K562 (cell line): ENCODE measurements around the gene GPR15. TPM values are rescaled to one million over a fixed set of nuclear protein-coding genes. Genes with fewer than 3 reads are reported as not detected.

Source experiments
- ARID3B ChIP-seq: fragments of 250-450 bp; sonication (Bioruptor Pico); IDR thresholded peaks from 2 replicates; pipeline ENCODE4 v1.4.0; 2020; ENCODE audit warnings: borderline replicate concordance
- ATF3 ChIP-seq, 2 experiments: fragments of 450-650 bp in 1 of 2; sonication (generic) in 1 of 2; formaldehyde crosslinking in 1 of 2; IDR thresholded peaks in 1 of 2; conservative IDR thresholded peaks in 1 of 2; 2 replicates each; pipeline versions ENCODE4 v1.6.1 to v1.8.1; 2016 to 2023; ENCODE audit warnings: mild to moderate bottlenecking in 2 of 2, moderate library complexity in 2 of 2, inconsistent platforms in 1 of 2, missing genetic modification reagents in 1 of 2
- BDP1 ChIP-seq: IDR thresholded peaks from 3 replicates; pipeline ENCODE4 v1.6.1; 2011; ENCODE audit not compliant: insufficient read length, insufficient read depth
- CBFB ChIP-seq: sonication (generic); formaldehyde crosslinking; IDR thresholded peaks from 2 replicates; pipeline ENCODE4 v1.4.0; 2020; ENCODE audit warnings: mild to moderate bottlenecking, missing genetic modification reagents
- CEBPB ChIP-seq: fragments of 450-650 bp; IDR thresholded peaks from 2 replicates; pipeline ENCODE4 v1.6.1; 2016; ENCODE audit warnings: missing genetic modification characterization, missing compliant biosample characterization
- ELF2 ChIP-seq: fragments of 250-450 bp; sonication (Bioruptor Pico); IDR thresholded peaks from 2 replicates; pipeline ENCODE4 v1.5.0; 2021; ENCODE audit warnings: mild to moderate bottlenecking
- FOXJ2 ChIP-seq: fragments of 200-800 bp; sonication (Bioruptor generic); IDR thresholded peaks from 2 replicates; pipeline ENCODE4 v1.6.1; 2016; ENCODE audit warnings: missing genetic modification characterization, missing compliant biosample characterization
- GTF2B ChIP-seq: IDR thresholded peaks from 2 replicates; pipeline ENCODE4 v1.6.1; 2011; ENCODE audit not compliant: insufficient read length; ENCODE audit errors: extremely low read depth
- HNRNPH1 ChIP-seq: fragments of 200-400 bp; formaldehyde crosslinking; optimal IDR thresholded peaks from 2 replicates; pipeline ENCODE3; 2017; ENCODE audit warnings: low read depth, mild to moderate bottlenecking, low read length, moderate library complexity
- NFXL1 ChIP-seq: fragments of 450-650 bp; formaldehyde crosslinking; IDR thresholded peaks from 2 replicates; pipeline ENCODE4 v1.4.0; 2021; ENCODE audit warnings: mild to moderate bottlenecking
- NR2C1 ChIP-seq, 2 experiments: fragments of 450-650 bp; IDR thresholded peaks; 2 replicates each; pipeline ENCODE4 v1.6.1; 2017; ENCODE audit warnings: mild to moderate bottlenecking in 2 of 2, antibody characterized with exemption in 1 of 2, inconsistent platforms in 1 of 2, missing compliant biosample characterization in 1 of 2, missing genetic modification characterization in 1 of 2
- NR3C1 ChIP-seq: sonication (generic); formaldehyde crosslinking; IDR thresholded peaks from 2 replicates; pipeline ENCODE4 v1.8.1; 2022; ENCODE audit warnings: missing genetic modification reagents
- PHF21A ChIP-seq: fragments of 450-650 bp; IDR thresholded peaks from 2 replicates; pipeline ENCODE4 v1.6.1; 2017; ENCODE audit warnings: low read depth, borderline replicate concordance
- PPARD ChIP-seq: fragments of 250-450 bp; sonication (Bioruptor Pico); IDR thresholded peaks from 2 replicates; pipeline ENCODE4 v1.8.0; 2022; ENCODE audit warnings: inconsistent platforms, mild to moderate bottlenecking, moderate library complexity
- RBM34 ChIP-seq: fragments of 200-400 bp; formaldehyde crosslinking; IDR thresholded peaks from 2 replicates; pipeline ENCODE4 v1.6.1; 2018; ENCODE audit warnings: low read length, borderline replicate concordance; ENCODE audit not compliant: insufficient read depth
- SAFB2 ChIP-seq: fragments of 200-400 bp; formaldehyde crosslinking; IDR thresholded peaks from 2 replicates; pipeline ENCODE4 v1.6.1; 2018; ENCODE audit warnings: borderline replicate concordance, low read length, low read depth, moderate library complexity; ENCODE audit not compliant: severe bottlenecking
- SNIP1 ChIP-seq: fragments of 450-650 bp; IDR thresholded peaks from 2 replicates; pipeline ENCODE4 v1.7.1; 2017; ENCODE audit warnings: low read depth, mild to moderate bottlenecking
- TCF7 ChIP-seq: sonication (generic); IDR thresholded peaks from 2 replicates; pipeline ENCODE4 v1.6.1; 2016; ENCODE audit warnings: antibody characterized with exemption, borderline replicate concordance
- TRIM25 ChIP-seq: fragments of 450-650 bp; IDR thresholded peaks from 2 replicates; pipeline ENCODE4 v1.7.0; 2016; ENCODE audit warnings: borderline replicate concordance
- XRCC5 ChIP-seq: fragments of 200-400 bp; formaldehyde crosslinking; IDR thresholded peaks from 2 replicates; pipeline ENCODE4 v1.6.1; 2017; ENCODE audit warnings: low read depth, mild to moderate bottlenecking, low read length
- ZKSCAN3 ChIP-seq: fragments of 250-450 bp; sonication (Bioruptor Pico); IDR thresholded peaks from 2 replicates; pipeline ENCODE4 v1.4.0; 2020
- ZNF354B ChIP-seq: fragments of 250-450 bp; sonication (Bioruptor Pico); IDR thresholded peaks from 2 replicates; pipeline ENCODE4 v1.4.0; 2020
- ZNF398 ChIP-seq: fragments of 250-450 bp; sonication (Bioruptor Pico); IDR thresholded peaks from 2 replicates; pipeline ENCODE4 v1.8.0; 2021; ENCODE audit warnings: moderate library complexity, mild to moderate bottlenecking, inconsistent platforms
- ZNF589 ChIP-seq: fragments of 200-800 bp; sonication (Bioruptor generic); IDR thresholded peaks from 2 replicates; pipeline ENCODE4 v1.6.1; 2016; ENCODE audit warnings: low read depth, missing genetic modification characterization, missing compliant biosample characterization
- polyA plus RNA-seq, 8 experiments: library from polyadenylated mRNA; depleted of rRNA in 4 of 8; stranded (reverse) in 5 of 8; unstranded in 3 of 8; fragments of >200 nt; fragmentation: Nextera tagmentation in 2 of 8; fragmentation: Illumina TruSeq in 1 of 8; extraction: Ambion mirVana in 2 of 8; extraction: Trizol in 1 of 8; gene quantifications; 2 replicates each; pipeline versions ENCODE4 v1.2.1 to v1.2.3, GENCODE V29; 2011 to 2014; ENCODE audit warnings: inconsistent platforms in 1 of 8, missing spikeins in 1 of 8
- total RNA-seq, 7 experiments: library from RNA; depleted of rRNA in 6 of 7; stranded (reverse); fragments of >200 nt in 6 of 7; fragmentation: Illumina TruSeq in 2 of 7; extraction: Trizol in 2 of 7; gene quantifications; 2 replicates each; pipeline versions ENCODE4 v1.2.1 to v1.2.3, GENCODE V29; 2011 to 2021; ENCODE audit warnings: low replicate concordance in 1 of 7

GPR15 gene
- total and polyA plus RNA-seq, 9 of the 15 experiments (the other 6 are each of a cell fraction or from before 2014, with no cell fraction given), result 0.13 TPM; not detected in 8

- TF ChIP-seq TRIM25 (no peak), BDP1 (no peak), GTF2B (no peak), ELF2 (CRISPR knock-in tag) (no peak), TCF7 (no peak), PPARD (CRISPR knock-in tag) (no peak), CBFB (CRISPR knock-in tag) (no peak), SAFB2 (no peak), ARID3B (CRISPR knock-in tag) (no peak), RBM34 (no peak), HNRNPH1 (no peak), ZNF589 (CRISPR knock-in tag) (no peak), ATF3 (IDR thresholded peaks at IDR 0.05) (no peak), ATF3 (CRISPR knock-in tag; conservative IDR thresholded peaks at IDR 0.05) (no peak), CEBPB (tag) (no peak), SNIP1 (no peak), NR2C1 (IDR thresholded peaks at IDR 0.05) (no peak), NR2C1 (tag; IDR thresholded peaks at IDR 0.05) (no peak), FOXJ2 (tag) (no peak), ZNF354B (no peak), PHF21A (no peak), NFXL1 (CRISPR knock-in tag) (no peak), XRCC5 (no peak), NR3C1 (CRISPR knock-in tag) (no peak), ZNF398 (CRISPR knock-in tag) (no peak), ZKSCAN3 (CRISPR knock-in tag) (no peak)
Observed at GRCh38 chr3:98551754-98552153, 20.0 kb downstream of the GPR15 start (continued).
